Activated CD4-positive, alpha-beta T cell treated with anti-CD3 and anti-CD28 coated beads, Interleukin-2, amount 50 U/mL, for 16 hours (primary cell): ENCODE data around the gene MAP10.
"Not testable (repeated sequence)": the region's sequence is repeated elsewhere in the genome, so short reads cannot be mapped to it uniquely, and the experiment has no call there.

ENCODE experiments used
- DNase-seq: peaks from one replicate; pipeline ENCODE4 v3.0.0-alpha.2; 2020

MAP10 gene

GRCh38 chr1:232805269-232806185 lies at the start of gene MAP10:
TSS of gene MAP10 (plus strand) at chr1:232805416. CDS start at chr1:232805450, 34 bp downstream.
- DNase-seq = peak; percentile 84

- DNase-seq = no peak
Observed at GRCh38 chr1:232764458-232765251, 40.6 kb upstream of the MAP10 start.

- DNase-seq = no peak
Observed at GRCh38 chr1:232765542-232765941, 39.7 kb upstream of the MAP10 start.

GRCh38 chr1:232766241-232766890 lies 38.9 kb upstream of the MAP10 start:
- no peak for DNase-seq

GRCh38 chr1:232766904-232767303 lies 38.3 kb upstream of the MAP10 start:
- no peak for DNase-seq

GRCh38 chr1:232767305-232768074 lies 37.7 kb upstream of the MAP10 start:
- peak; percentile 21 for DNase-seq

GRCh38 chr1:232768793-232769192 lies 36.4 kb upstream of the MAP10 start:
- no peak for DNase-seq

GRCh38 chr1:232769733-232770132 lies 35.5 kb upstream of the MAP10 start:
- no peak for DNase-seq

GRCh38 chr1:232773752-232774151 lies 31.5 kb upstream of the MAP10 start:
- DNase-seq = no peak

GRCh38 chr1:232776526-232777106 lies 28.6 kb upstream of the MAP10 start:
- DNase-seq = no peak

- DNase-seq = no peak
Observed at GRCh38 chr1:232780354-232780753, 24.9 kb upstream of the MAP10 start.

- no peak for DNase-seq
Observed at GRCh38 chr1:232784794-232785193, 20.4 kb upstream of the MAP10 start.

- not testable (repeated sequence) for DNase-seq
Observed at GRCh38 chr1:232785630-232786029, 19.6 kb upstream of the MAP10 start.

GRCh38 chr1:232786845-232787455 lies 18.3 kb upstream of the MAP10 start:
- no peak for DNase-seq

- no peak for DNase-seq
Observed at GRCh38 chr1:232788235-232788872, 16.9 kb upstream of the MAP10 start.

- DNase-seq = no peak
Observed at GRCh38 chr1:232789651-232790050, 15.6 kb upstream of the MAP10 start.

- no peak for DNase-seq
Observed at GRCh38 chr1:232792949-232793348, 12.3 kb upstream of the MAP10 start.

GRCh38 chr1:232793944-232794343 lies 11.3 kb upstream of the MAP10 start:
- DNase-seq = peak; percentile 27

- no peak for DNase-seq
Observed at GRCh38 chr1:232795497-232796053, 9.6 kb upstream of the MAP10 start.

GRCh38 chr1:232797856-232798510 lies 7.2 kb upstream of the MAP10 start:
- no peak for DNase-seq
